ENCODE measurements around the gene POU6F2.
A peak's percentile ranks its signal among the peaks of the same experiment; 100 is the strongest.
"Not testable (repeated sequence)": the region's sequence is repeated elsewhere in the genome, so short reads cannot be mapped to it uniquely, and the experiment has no call there.

POU6F2 gene, protein sequence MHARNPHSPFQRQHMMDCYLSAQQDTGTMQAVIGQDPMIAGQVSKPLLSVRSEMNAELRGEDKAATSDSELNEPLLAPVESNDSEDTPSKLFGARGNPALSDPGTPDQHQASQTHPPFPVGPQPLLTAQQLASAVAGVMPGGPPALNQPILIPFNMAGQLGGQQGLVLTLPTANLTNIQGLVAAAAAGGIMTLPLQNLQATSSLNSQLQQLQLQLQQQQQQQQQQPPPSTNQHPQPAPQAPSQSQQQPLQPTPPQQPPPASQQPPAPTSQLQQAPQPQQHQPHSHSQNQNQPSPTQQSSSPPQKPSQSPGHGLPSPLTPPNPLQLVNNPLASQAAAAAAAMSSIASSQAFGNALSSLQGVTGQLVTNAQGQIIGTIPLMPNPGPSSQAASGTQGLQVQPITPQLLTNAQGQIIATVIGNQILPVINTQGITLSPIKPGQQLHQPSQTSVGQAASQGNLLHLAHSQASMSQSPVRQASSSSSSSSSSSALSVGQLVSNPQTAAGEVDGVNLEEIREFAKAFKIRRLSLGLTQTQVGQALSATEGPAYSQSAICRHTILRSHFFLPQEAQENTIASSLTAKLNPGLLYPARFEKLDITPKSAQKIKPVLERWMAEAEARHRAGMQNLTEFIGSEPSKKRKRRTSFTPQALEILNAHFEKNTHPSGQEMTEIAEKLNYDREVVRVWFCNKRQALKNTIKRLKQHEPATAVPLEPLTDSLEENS

DNA sequence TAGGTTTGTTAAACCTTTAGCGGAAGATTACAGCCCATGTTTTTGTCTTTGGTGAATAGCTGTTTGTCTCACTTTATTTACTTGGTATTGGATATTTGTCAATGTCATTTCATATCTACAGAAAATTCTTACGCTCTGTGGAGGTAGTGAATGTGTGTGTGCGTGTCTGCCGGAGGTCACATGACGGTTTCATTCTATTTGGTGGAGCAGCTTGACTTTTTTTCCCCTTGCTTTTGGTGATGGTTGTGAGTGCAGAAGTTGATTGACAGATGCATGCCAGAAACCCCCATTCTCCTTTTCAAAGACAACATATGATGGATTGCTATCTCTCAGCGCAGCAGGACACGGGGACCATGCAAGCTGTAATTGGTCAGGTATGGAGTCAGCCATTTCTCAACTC, at the start of gene POU6F2:
Gene POU6F2, plus strand, starts transcription at position 225 of the 400 bp plus-strand sequence. Its CDS starts 45 bp downstream, at position 270.
- no peak for DNase-seq

DNA sequence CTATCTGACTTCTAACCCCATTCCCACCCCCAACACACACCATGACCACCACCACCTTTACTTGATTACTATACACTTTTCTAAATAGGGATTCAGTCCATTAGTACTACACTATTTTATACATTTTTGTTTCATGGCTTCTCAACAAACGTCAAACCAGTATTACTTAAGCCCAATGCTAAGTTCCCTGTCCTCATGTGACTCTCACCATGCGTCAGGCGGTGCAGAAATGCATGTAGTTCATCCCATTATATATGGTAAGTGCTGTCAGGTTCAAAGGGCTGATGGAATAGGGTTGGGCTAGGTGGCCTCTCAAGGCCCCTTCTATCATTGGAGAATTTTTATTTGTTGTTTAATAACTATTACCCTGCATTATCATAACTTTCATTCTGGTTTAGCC, 49.2 kb upstream of the POU6F2 start:
- no peak for DNase-seq

DNA sequence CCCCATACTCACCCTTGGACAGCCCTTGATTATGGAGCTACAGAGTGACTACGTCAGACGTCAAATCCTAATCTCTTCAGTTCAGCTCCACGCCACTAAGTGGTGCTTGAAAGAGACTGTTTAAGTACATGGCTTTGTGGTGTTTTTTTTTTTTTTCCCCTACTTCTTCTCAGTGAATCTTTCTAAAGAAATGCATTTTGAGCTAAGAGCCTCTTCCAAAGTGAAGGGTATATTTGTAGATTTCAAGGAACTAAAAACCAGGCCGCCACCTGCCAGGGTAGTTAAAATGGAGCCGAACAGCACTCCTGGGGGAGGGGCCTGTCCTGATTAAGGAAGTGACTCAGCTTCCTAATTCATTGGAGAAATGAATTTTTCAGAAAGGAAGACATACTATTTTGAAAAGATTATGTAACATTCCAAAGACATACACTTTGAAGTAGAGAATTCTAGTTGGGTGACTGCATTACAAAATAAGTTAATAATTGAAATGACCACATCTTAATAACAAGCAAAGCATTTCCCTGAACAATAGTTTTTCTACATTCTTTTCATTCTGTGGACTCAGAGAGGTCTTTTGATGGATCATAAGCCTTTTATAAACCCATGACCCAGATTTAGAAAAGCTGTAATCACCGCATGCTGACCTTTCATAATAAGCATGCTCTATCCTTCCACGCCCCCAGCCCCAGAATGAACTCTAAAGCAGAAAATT, 48.1 kb upstream of the POU6F2 start:
- no peak for DNase-seq

DNA sequence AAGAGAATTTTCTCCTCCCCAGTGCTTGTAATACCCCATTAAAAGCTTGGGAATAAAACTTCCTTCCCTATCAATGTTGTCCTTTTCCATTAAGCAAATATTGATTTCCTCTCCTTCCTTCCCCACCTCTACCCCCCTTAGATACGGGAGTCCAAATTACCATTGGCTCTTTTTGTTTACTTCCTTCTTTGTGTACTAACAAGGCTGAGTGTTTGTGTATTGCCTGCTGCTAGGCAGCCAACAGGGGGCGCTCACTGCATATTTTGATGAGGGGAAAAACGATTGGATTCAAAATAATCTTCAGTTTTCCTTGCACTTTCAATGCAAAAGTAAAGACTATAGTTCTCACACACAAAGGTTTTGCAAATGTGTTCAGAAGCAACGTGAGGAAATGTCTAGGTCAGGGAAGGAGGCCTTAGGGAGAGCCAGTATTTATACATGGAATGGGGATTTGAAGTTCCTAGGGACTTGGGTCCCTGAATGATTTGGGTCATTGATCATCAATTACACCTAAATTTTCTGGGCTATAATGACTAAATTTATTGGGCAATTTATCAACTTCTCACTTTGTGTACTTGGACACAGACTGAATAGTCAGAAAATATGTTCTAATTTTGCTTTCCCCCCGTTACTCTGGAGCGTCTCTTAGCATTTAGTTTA, 45.1 kb upstream of the POU6F2 start:
- DNase-seq, result peak; percentile 43

DNA sequence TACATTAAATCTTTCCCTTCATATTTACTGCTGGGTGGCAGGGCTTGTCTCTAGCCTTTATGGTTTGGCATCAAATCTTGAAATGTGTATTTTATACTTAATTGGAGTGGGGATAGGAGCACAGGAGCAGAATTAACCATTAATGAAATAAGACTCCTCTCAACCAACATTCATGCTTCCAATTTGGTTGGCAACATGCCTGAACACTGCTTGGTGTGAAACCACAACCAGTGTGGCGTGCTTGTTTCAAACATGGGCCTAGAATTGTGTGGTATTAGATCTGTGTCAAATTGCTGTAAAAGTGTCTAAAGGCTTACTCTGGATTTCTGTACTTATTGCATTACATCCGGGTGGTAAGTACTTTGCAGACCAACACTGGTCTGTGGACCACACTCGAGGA, 43.7 kb upstream of the POU6F2 start:
- no peak for DNase-seq

DNA sequence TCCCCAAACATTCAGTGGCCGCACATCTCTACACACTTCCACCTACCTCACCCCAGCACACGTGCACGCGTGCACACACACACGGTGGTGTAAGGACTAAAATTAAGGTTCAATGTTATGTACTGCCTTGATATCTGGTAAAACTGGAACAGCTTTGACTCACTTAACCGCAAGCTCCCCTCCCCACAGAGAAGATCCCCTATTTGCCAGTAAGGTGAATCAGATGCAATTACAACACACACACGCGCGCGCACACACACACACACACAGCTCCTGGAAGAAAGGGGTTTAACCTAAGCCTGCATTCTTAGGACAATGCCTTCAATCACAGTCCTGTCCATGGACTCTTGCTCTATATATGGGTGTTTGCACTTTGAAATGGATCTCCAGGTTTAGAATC, 43.2 kb upstream of the POU6F2 start:
- DNase-seq, result no peak

DNA sequence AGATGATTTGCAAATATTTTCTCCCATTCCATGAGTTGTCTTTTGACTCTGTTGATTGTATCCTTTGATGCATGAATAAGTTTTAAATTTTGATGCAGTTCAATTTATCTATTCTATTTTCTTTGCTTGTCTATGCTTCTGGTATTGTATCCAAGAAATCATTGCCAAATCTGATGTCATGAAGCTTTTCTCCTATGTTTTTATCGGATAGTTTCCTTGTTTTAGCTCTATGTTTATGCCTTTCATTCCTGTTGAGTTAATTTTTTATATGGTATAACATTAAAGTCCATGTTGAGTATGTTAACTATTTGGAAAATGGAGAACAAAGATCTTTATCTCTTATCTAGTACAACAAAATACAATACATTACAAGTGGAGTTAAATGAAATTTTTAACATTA, 41.1 kb upstream of the POU6F2 start:
- no peak for DNase-seq

DNA sequence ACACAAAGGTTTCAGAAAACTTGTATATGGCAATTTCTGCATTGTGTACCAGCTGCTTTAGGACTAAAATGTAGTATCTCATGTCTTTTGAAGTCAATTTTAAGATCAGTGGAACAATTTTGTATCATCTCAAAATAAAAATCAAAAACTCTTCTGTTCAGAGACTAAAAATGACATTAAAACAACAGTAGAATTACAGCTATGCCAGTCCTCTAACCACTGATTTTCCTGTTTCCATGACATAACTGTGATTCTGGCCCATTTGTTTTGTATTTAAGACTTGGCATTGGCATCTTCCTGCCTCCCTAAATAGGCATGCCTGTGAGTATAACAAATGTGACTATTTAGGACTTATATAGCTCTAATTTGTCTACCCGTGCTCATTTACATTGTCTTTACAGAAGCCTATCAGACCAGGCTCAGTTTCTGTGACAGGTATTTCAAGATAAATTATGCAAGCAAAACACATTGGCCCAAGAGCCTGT, 39.7 kb upstream of the POU6F2 start:
- no peak for DNase-seq

DNA sequence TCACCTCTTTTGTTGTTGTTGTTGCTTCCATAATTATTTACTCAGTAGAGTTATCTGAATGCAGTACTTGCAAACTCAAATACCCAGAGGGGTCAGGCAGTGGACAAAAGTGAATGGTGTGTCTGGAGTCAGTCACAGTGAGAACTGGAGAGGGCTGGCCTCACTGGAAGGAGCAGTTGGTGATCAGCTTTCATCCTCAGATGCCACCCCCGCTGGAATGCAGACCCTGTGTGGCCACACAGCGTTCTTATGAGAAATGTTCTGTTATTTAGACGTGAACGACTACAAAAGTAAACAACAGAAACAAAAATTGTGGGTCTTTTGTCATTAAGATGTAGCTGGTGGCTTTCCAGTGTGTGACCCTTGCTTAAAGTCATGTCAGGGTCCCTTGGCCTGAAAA, 39.1 kb upstream of the POU6F2 start:
- no peak for DNase-seq

DNA sequence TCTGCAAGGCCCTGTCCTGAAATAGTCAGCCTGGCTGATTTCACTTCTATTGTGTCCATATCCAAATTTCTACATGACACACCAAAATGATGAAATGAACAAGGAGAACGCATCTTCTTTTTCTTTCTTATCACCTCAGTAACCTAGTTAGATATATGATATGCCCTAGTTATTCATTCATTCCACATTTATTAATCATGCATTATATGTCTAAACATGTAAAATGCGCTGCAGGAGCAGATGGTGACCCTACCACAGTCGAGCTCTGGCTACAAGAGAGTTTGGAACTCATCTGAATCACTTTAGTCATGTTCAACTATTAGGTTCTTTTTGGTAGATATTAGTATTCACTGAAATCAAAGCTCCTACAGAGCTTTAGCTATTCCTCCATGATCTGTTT, 36.9 kb upstream of the POU6F2 start:
- DNase-seq, result no peak

DNA sequence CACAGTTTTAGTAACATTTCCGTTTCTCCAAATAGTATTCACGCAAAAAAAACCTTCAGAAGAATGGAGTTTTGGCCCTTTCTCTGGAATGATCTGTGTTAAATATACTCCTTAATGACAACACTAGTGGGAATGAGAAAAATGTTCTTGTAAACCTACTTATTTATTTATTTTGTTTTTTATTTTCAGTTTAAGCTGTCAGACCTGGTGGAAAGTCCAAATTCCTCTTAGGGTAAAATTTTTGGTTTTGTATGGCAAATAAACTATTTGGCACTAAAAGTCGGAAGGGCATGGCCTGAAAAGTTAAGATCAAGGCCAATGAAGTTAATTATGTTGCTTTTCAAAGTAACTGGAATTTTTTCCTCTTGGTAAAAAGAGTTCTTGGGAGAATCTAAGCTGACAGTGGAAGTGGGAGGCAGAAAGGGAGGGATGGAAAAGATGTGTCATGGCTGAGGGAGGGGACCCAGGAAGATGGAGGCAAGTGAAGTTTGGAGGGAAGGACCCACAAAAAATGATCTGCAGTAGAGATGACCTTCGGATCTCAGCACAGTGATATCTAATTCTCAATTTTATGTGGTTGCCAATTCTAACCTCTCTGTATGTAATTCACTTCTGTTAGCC, 35.2 kb upstream of the POU6F2 start:
- no peak for DNase-seq

DNA sequence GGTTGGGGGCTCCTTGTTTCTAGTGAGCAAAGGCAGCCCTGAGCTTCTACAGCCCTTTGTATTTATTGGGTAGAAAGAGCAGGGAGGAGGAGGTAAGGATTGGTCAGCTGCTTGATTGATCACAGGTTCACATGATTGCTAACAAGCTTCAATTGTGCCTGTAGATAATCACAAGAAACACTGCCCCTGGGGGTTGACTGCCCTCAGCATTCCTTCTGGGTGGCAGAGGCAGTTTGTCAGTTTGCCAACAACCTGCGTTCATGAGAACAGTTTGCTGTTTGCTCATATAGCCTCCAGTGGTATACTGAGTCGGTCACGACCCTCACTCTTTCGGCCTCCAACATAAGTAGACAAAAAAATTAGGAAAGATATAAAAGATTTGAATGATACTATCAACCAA, 30.2 kb upstream of the POU6F2 start:
- not testable (repeated sequence) for DNase-seq

DNA sequence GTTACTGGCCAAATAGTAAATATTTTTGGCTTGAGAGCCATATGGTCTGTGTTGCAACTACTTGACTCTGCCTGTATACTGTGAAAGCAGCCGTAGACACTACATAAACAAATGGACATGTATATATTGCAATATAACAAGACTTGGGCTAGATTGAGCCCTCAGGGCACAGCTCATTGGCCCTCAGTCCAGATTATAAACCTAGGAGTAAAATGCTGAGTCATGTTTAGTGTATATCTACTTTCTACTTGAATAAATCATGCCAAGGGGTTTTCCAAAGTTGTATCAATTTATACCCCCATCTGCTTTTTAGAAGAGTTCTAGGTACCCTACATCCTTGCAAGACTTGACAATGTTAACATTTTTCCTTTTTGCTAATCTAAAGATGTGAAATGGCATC, 27.4 kb upstream of the POU6F2 start:
- DNase-seq, result no peak

DNA sequence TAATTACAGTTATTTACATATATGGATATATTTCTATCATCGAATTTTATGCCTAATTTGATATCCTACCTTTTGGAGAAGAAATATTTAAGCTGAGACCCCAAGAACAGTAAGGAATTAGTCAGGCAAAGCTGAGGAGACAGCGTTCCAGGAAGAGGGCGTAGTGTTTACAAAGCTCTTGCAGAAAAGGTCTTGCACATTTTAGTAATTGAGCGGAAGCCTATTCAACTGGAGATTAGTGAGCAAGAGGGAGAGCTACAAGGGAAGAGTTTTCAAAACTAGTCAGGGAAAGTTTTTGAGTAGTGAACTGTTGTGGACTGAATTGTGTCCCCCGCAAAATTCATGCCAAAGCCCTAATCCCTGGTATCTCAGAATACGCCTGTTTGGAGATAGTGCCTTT, 26.5 kb upstream of the POU6F2 start:
- no peak for DNase-seq

DNA sequence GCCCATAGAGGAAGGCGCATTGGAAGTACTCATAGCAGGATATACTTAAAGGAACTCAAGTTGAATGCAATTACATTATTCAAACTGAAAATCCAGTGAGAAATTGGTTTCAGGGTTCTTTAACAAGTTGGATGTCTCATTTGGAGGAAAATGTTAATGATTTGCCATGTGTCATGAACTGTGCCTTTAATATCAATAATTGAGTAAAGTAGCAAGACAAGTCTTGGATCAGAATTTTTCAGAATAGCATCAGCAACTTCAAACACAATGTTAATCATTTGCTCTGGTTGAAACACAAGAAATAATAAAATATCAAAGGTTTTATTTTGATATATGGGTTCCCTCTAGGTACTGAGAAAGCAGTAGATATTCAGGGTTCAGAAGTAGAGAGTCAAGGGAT, 24.5 kb upstream of the POU6F2 start:
- no peak for DNase-seq

DNA sequence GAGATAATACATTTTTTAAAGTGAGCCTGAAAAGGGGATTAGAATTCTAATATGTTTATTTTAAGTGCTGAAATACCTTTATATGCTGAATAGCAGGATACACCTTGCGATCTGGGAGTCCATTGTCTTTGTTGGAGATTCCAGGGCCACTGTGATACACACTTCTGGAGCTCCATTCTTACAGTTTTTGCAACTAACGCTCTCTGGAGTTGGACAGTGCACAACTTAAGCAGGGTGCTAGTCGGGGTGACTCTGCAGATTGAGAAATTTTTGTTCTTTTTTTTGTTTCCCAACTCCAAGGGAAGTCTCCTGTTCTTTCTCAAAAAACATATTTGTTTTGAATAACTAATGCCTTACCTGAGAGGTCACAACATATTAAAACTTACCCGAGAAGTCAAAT, 23.7 kb upstream of the POU6F2 start:
- no peak for DNase-seq

DNA sequence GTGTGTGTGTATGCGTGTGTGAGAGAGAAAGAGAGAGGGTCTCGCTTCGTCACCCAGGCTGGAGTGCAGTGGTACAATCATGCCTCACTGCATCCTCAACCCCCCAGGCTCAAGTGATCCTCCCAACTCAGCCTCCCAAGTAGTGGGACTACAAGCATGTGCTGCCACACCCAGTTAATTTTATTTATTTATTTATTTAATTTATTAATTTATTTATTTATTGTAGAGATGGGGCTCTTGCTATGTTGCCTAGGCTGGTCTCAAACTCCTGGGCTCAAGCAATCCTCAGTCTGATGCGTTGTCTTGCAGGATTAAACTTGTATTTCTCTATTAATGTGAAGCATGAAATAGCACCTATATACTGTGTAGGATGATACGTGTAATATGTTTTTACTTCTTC, 21.8 kb upstream of the POU6F2 start:
- no peak for DNase-seq

DNA sequence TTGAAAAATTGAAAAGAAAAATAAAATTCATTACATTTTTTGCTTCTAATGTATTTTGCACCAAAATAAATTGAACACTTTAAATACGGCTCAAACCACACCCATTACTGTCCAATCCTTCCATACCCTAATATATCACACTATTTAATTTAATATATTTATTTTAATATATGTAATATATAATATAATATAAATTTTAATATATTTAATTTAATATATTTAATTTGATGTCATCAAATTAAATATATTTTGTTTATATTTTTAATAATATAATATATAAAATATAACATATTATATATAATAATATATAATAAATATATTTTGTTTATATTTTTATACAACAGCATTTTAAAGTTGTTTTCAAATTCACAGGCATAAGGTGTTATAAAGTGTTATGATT, 15.7 kb upstream of the POU6F2 start:
- no peak for DNase-seq

DNA sequence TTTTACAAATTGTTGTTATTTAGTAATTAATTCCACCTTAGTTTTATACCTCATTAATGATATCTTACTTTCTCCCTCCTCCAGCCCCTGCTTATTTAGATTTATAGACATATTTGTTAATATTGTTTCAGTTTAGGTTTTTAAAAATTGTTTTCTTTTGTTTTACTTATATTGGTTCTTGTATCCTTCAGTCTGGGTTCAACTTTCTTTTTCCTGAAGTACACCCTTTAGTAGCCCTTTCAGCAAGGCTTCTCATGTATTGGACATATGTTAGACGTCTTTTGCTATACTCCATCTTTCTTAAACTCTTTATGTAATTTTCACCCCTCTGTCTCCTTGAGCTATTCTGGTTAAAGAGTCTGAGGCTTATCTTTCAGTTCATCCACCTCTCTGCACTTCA, 12.8 kb upstream of the POU6F2 start:
- DNase-seq, result no peak

DNA sequence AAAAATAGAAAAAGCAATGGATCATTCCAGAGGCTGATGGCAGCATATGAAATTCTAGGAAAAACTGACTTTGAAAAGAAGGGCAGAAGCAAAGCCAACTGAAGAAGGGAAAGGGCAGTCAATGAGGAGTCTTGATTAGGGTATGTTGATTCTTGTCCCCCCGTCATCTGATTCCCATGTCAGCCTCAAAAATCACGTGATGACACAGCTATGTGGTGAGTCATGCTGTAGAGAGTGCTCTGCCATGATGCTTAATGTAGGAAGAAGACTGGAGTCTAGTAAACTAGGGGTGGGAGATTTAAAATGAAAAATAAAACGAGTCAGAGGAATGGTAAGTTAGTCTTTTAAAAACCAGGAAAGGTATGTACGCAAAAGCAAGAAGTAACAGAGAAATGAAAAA, 3.9 kb upstream of the POU6F2 start:
- DNase-seq, result no peak

DNA sequence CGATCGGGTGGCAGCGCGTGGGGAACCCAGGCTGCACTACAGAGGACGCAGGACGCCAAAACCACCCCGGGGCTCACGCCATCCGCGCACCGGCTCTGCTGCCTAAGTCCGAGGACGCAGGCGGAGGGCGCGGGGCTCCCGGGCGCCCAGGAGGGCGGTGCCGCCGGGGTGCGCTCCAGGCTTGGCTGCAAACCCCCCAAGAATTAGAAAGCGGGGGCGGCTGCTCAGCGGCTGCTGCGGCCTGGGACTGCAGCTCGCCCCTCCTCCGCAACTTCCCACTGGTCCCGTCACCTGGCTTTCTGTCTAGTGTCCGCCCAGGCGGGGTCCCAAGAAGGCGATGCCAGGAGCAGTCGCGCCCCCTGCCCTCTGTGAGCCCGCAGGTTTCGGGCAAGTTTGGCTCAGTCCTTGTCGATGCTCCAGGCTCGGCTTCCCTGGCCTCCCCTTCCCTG, 1.7 kb upstream of the POU6F2 start:
- DNase-seq, result no peak

DNA sequence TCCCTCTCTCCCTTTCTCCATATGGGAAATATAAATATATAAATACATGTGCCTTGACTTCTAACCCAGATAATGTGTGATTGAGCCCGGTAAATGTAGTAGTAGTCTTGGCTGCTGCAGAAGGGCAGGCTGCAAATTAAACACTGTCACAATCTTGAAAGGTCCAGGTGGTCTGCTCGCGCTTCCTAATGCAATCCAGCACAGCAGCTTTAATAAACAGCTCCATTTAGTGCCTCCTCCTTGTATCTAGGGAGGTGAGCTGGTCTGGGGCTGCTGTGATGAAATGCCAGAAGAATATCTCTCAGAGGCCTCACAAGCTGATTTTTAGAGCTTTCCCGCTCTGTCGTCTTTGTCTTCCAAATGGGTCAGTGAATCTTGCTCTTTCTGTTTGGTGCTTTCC, 782 bp downstream of the POU6F2 start:
- DNase-seq, result no peak

DNA sequence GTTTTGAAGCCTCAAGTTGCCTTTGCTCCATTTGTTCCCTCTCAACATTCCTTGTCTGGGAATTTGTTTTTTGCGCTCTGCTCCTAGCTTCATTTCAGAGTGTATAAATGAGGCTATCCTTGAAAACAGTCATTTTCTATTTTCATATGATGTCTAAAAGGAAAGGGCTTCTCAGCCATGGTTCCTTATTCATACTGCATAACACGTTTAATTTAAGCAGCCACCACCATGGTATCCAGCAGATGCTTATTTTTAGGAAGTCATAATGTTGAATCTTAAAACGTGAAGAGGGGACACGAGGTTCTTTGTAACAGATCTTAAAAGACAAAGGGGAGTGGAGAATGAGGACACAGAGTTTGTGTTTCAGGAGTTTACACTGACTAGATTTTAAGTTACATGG, 14.5 kb downstream of the POU6F2 start:
- no peak for DNase-seq
